Activated CD4-positive, alpha-beta T cell treated with anti-CD3 and anti-CD28 coated beads, Interleukin-2, amount 10 ng/mL, durations not matched to agents 7 days and 5 days (primary cell): ENCODE measurements around the gene BMP2K. TPM values are rescaled to one million over a fixed set of nuclear protein-coding genes. Genes with fewer than 3 reads are reported as not detected.

ENCODE experiments used
- microRNA-seq: library from miRNA; unstranded; fragments of <30 nt; microRNA quantifications from one replicate; pipeline ENCODE4 v1.2.0, GENCODE V29; 2021; ENCODE audit warnings: borderline microRNAs expressed, borderline replicate concordance
- total RNA-seq, 2 experiments: library from RNA; stranded (reverse); gene quantifications; one replicate each; pipeline ENCODE4 v1.2.3, GENCODE V29; 2021

BMP2K gene
- total RNA-seq, 2 experiments from 2014 or later = 23.2 to 31.3 TPM

Small RNAs within 50 kb of the gene (microRNA-seq; reads per million reads assigned to microRNA genes)
- gene MIR5096 = not detected

Other genes starting within 250 kb of the BMP2K start
- gene ANXA3, start 224.6 kb upstream of the BMP2K start, total RNA-seq = 1 to 10 TPM; 1.2 to 2.2 TPM
- gene PAQR3, start 163.1 kb downstream of the BMP2K start, total RNA-seq = 10 to 100 TPM; 14.7 to 15.4 TPM